Mesendoderm (in vitro differentiated cells): ENCODE measurements around the gene SHPK.

Experiments
- DNase-seq: peaks from one replicate; pipeline ENCODE4 v3.0.0; 2013
- H2AK5ac ChIP-seq: 2 replicates; pipeline ENCODE4 v1.6.1; 2013; ENCODE audit warnings: low read length, inconsistent platforms
- H2BK120ac ChIP-seq: 2 replicates; pipeline ENCODE4 v1.6.1; 2013; ENCODE audit warnings: low read depth, mild to moderate bottlenecking, low read length, moderate library complexity, mixed read lengths
- H2BK15ac ChIP-seq: replicated peaks from 2 replicates; pipeline ENCODE4 v1.6.1; 2013; ENCODE audit warnings: low read depth, mild to moderate bottlenecking, moderate library complexity
- H2BK5ac ChIP-seq: 2 replicates; pipeline ENCODE4 v1.6.1; 2013; ENCODE audit warnings: low read length, inconsistent platforms
- H3K18ac ChIP-seq: 2 replicates; pipeline ENCODE4 v1.6.1; 2013; ENCODE audit warnings: mild to moderate bottlenecking, low read length, mixed read lengths
- H3K23ac ChIP-seq: one replicate; pipeline ENCODE4 v1.6.1; 2013; ENCODE audit warnings: low read length
- H3K27ac ChIP-seq: 2 replicates; pipeline ENCODE4 v1.5.1; 2013; ENCODE audit warnings: low read depth, mild to moderate bottlenecking, inconsistent platforms, low read length, moderate library complexity
- H3K27me3 ChIP-seq: 2 replicates; pipeline ENCODE4 v1.6.1; 2013; ENCODE audit warnings: low read length, control low read depth, mild to moderate bottlenecking, inconsistent platforms; ENCODE audit not compliant: insufficient read depth, poor library complexity
- H3K36me3 ChIP-seq: 2 replicates; pipeline ENCODE4 v1.6.1; 2013; ENCODE audit warnings: low read length, inconsistent platforms; ENCODE audit not compliant: control insufficient read depth, insufficient read depth
- H3K4ac ChIP-seq: one replicate; pipeline ENCODE4 v1.6.1; 2013; ENCODE audit warnings: low read depth, mild to moderate bottlenecking, low read length, moderate library complexity
- H3K4me1 ChIP-seq: 2 replicates; pipeline ENCODE4 v1.6.1; 2013; ENCODE audit warnings: low read depth, low read length, inconsistent platforms; ENCODE audit not compliant: control insufficient read depth
- H3K4me2 ChIP-seq: 2 replicates; pipeline ENCODE4 v1.6.1; 2013; ENCODE audit warnings: low read length
- H3K4me3 ChIP-seq: 2 replicates; pipeline ENCODE4 v1.5.1; 2013; ENCODE audit warnings: mild to moderate bottlenecking, low read length
- H3K56ac ChIP-seq: one replicate; pipeline ENCODE4 v1.6.1; 2013; ENCODE audit warnings: low read length
- H3K79me1 ChIP-seq: 2 replicates; pipeline ENCODE4 v1.6.1; 2013; ENCODE audit warnings: low read length, inconsistent platforms
- H3K79me2 ChIP-seq: 2 replicates; pipeline ENCODE4 v1.6.1; 2013; ENCODE audit warnings: mild to moderate bottlenecking, low read length; ENCODE audit not compliant: control insufficient read depth, insufficient read depth
- H3K9ac ChIP-seq: 2 replicates; pipeline ENCODE4 v1.6.1; 2013; ENCODE audit warnings: low read length, inconsistent platforms
- H4K5ac ChIP-seq: one replicate; pipeline ENCODE4 v1.6.1; 2013; ENCODE audit warnings: low read length
- H4K8ac ChIP-seq: one replicate; pipeline ENCODE4 v1.6.1; 2013; ENCODE audit warnings: low read depth, mild to moderate bottlenecking, control low read depth, low read length, moderate library complexity
- WGBS: extraction: QIAGEN DNeasy Blood & Tissue Kit; methylation state at CpG from one replicate; pipeline ENCODE4 v1.1.7; 2013; ENCODE audit warnings: low lambda C conversion rate, missing lambda C conversion rate; ENCODE audit not compliant: insufficient coverage; ENCODE audit errors: extremely low coverage; 5-methylcytosine and 5-hydroxymethylcytosine counted together

SHPK gene

DNA sequence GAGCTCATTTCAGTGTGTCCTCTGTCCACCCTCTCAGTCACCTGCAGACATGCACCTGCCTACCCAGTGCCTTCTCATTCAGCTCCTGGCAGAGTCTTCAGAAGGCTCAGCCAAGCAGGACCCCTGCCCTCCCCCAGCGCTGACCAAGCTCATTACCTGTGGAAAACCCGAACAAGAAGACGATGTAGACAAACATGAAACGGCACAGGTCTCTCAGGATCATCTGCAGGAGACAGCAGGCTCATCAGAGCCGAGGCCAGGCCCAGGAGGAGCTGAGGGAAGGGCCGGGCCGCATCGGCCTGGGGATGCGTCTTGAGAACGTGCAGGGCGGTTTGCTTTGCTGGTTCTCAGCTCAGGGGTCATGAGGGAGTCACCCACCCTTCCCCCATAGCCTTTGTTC is 59.1 kb downstream of the SHPK start:
- Histone ChIP-seq H3K23ac (no peak overlapping the region), H4K8ac (no peak overlapping the region), H3K4me2 (no peak overlapping the region), H3K18ac (no peak overlapping the region), H3K9ac (no peak overlapping the region), H3K27me3 (no peaks in the 10 kb centered on the region), H3K79me1 (no peaks in the 10 kb centered on the region), H2BK5ac (no peak overlapping the region), H3K4me1 (no peaks in the 10 kb centered on the region), H3K79me2 (no peaks in the 10 kb centered on the region), H3K4ac (no peak overlapping the region), H3K36me3 (no peaks in the 10 kb centered on the region), H3K56ac (no peak overlapping the region), H2AK5ac (no peak overlapping the region), H2BK15ac (no peak overlapping the region), H4K5ac (no peak overlapping the region), H3K4me3 (no peak overlapping the region), H2BK120ac (no peak overlapping the region), H3K27ac (no peak overlapping the region)
- no peak for DNase-seq
- WGBS, result no CpG with 5 or more reads among the region's 11 CpGs

GRCh38 chr17:3575511-3575910 is 60.5 kb downstream of the SHPK start:
- no peaks in the 10 kb centered on the region for H3K27me3 ChIP-seq
- no peak overlapping the region for H3K4ac ChIP-seq
- H4K5ac ChIP-seq, result no peak overlapping the region
- H3K4me2 ChIP-seq, result no peak overlapping the region
- H3K56ac ChIP-seq, result no peak overlapping the region
- no peak overlapping the region for H3K27ac ChIP-seq
- no peaks in the 10 kb centered on the region for H3K79me1 ChIP-seq
- no peak overlapping the region for H2BK120ac ChIP-seq
- no peak for DNase-seq
- H4K8ac ChIP-seq, result no peak overlapping the region
- no peak overlapping the region for H2BK5ac ChIP-seq
- no peak overlapping the region for H3K4me3 ChIP-seq
- no peak overlapping the region for H2BK15ac ChIP-seq
- H3K36me3 ChIP-seq, result no peaks in the 10 kb centered on the region
- H3K9ac ChIP-seq, result no peak overlapping the region
- no peak overlapping the region for H3K23ac ChIP-seq
- WGBS, result no CpG with 5 or more reads among the region's 5 CpGs
- no peak overlapping the region for H2AK5ac ChIP-seq
- no peaks in the 10 kb centered on the region for H3K4me1 ChIP-seq
- no peaks in the 10 kb centered on the region for H3K79me2 ChIP-seq
- no peak overlapping the region for H3K18ac ChIP-seq

DNA sequence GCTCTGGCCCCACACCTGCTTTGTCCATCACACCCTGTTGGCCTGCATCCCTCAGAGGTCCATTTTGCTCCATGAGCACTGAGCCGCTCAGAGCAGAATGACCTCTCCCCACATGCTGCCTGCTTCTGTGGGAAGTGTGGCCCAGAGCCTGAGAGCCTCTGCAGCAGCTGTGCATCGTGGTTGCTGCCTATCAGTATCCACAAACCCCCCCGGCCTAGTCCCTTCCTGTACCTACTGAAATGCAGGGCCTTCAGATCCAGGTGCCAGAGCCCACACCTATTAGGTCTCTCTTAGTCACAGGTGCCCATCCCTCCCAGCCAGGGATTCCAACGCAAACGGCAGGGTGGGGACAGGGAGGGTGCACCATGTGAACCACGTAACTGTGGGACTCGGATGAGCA is 61.8 kb downstream of the SHPK start:
- Histone ChIP-seq H4K8ac (no peak overlapping the region), H3K4me2 (no peak overlapping the region), H2AK5ac (no peak overlapping the region), H3K27me3 (no peaks in the 10 kb centered on the region), H3K36me3 (no peaks in the 10 kb centered on the region), H2BK15ac (no peak overlapping the region), H3K18ac (no peak overlapping the region), H3K4me1 (no peaks in the 10 kb centered on the region), H3K56ac (no peak overlapping the region), H4K5ac (no peak overlapping the region), H3K79me1 (no peaks in the 10 kb centered on the region), H3K4me3 (no peak overlapping the region), H2BK5ac (no peak overlapping the region), H3K23ac (no peak overlapping the region), H3K79me2 (no peaks in the 10 kb centered on the region), H3K27ac (no peak overlapping the region), H3K4ac (no peak overlapping the region), H3K9ac (no peak overlapping the region), H2BK120ac (no peak overlapping the region)
- DNase-seq, result no peak
- WGBS, result no CpG with 5 or more reads among the region's 7 CpGs

DNA sequence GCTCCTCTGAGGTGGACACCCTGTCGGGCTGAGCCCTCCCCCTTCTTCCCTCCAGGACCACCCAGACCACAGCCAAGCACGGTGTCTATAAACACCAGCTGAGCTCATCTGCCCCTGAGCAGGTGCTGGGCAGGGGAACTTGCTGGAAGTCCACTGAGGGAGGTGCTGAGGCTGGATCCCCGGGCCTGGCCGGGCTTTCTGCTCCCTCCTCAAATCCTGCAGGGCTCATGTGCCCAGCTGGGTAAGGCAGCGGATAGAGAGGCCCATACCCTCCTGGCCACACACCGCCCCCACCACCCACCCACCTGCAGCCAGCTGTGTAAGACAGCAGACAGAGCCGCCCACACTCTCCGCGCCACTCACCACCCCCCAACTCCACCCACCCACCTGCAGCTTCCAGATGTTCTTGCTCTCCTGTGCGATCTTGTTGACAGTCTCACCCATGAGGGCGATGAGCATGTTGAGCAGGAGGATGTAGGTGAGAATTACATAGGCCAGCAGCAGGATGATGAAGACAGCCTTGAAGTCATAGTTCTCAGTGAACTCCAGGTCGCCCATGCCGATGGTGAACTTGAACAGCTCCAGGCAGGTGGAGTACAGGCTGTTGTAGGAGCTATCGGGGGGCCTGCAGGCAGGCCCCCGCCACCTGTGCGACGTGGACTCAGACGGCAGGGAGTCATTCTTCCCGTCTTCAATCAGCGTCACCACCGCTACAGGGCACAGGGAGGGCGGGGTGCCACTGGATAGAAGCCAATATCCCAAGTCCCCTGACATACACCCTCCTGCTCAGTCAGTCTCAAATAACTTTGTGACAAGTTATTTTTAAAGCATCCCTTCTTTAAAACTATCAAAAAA is 62.6 kb downstream of the SHPK start:
- no peaks in the 10 kb centered on the region for H3K27me3 ChIP-seq
- no peak overlapping the region for H3K9ac ChIP-seq
- no peak overlapping the region for H2BK5ac ChIP-seq
- no peak overlapping the region for H3K56ac ChIP-seq
- no peak overlapping the region for H3K4me3 ChIP-seq
- WGBS, result no CpG with 5 or more reads among the region's 22 CpGs
- no peaks in the 10 kb centered on the region for H3K79me2 ChIP-seq
- no peak overlapping the region for H4K5ac ChIP-seq
- H3K23ac ChIP-seq, result no peak overlapping the region
- H3K27ac ChIP-seq, result no peak overlapping the region
- no peak overlapping the region for H3K4ac ChIP-seq
- DNase-seq, result no peak
- no peaks in the 10 kb centered on the region for H3K36me3 ChIP-seq
- no peak overlapping the region for H2BK120ac ChIP-seq
- no peaks in the 10 kb centered on the region for H3K4me1 ChIP-seq
- H3K79me1 ChIP-seq, result no peaks in the 10 kb centered on the region
- H2AK5ac ChIP-seq, result no peak overlapping the region
- no peak overlapping the region for H3K4me2 ChIP-seq
- no peak overlapping the region for H4K8ac ChIP-seq
- H2BK15ac ChIP-seq, result no peak overlapping the region
- H3K18ac ChIP-seq, result no peak overlapping the region

DNA sequence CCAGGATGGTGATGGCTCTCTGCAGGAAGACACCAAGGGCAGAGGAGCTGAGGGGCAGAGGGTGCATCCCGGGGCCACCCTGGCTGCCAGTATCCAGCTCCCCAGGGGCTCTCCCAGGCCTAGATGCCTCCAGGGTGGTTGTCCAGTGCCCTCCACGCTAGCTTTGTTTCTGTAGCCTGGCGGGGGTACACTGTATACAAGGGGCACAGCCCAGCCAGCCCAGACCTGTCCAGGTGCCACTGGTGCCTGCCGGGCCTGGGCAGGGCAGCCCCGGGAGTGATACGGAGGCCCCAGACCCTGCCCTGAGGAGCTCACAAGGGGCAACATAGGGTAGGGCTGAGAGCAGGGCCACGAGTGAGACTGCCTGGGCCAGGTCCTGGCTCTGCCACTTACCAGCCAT is 63.8 kb downstream of the SHPK start:
- Histone ChIP-seq H4K5ac (no peak overlapping the region), H2BK15ac (no peak overlapping the region), H3K56ac (no peak overlapping the region), H3K23ac (no peak overlapping the region), H3K9ac (no peak overlapping the region), H3K4me1 (no peaks in the 10 kb centered on the region), H3K4me3 (no peak overlapping the region), H3K4ac (no peak overlapping the region), H3K18ac (no peak overlapping the region), H3K79me2 (no peaks in the 10 kb centered on the region), H2AK5ac (no peak overlapping the region), H4K8ac (no peak overlapping the region), H3K27ac (no peak overlapping the region), H2BK120ac (no peak overlapping the region), H3K36me3 (no peaks in the 10 kb centered on the region), H3K4me2 (no peak overlapping the region), H2BK5ac (no peak overlapping the region), H3K27me3 (no peaks in the 10 kb centered on the region), H3K79me1 (no peaks in the 10 kb centered on the region)
- DNase-seq, result no peak
- WGBS, result no CpG with 5 or more reads among the region's 7 CpGs
